Left lobe of liver (tissue), 2 donors: ENCODE data around the gene SARM1. TPM values are rescaled to one million over a fixed set of nuclear protein-coding genes. Genes with fewer than 3 reads are reported as not detected.
"Not testable (repeated sequence)": the region's sequence is repeated elsewhere in the genome, so short reads cannot be mapped to it uniquely, and the experiment has no call there.

Source experiments
- ATAC-seq: fragments of 200-7000 bp; cut with Tn5 transposase; one replicate; pipeline ENCODE4 v1.9.1; 2020; ENCODE audit warnings: mild to moderate bottlenecking, moderate library complexity
- DNase-seq: peaks from one replicate; pipeline ENCODE4 v3.0.0-alpha.2; 2020; ENCODE audit warnings: low spot score
- total RNA-seq: library from RNA; stranded (reverse); gene quantifications from one replicate; pipeline ENCODE4 v1.2.1, GENCODE V29; 2021
- donor health status: DM: no; HTN: no; CAD: no; lungs with moderate emphysema.
- donor health status: DM: no; HTN: yes; CAD: no.

The SARM1 gene
- 5.8 TPM for total RNA-seq

- ATAC-seq (peak; percentile 64), DNase-seq (peak; percentile 93)
Observed at GRCh38 chr17:28371245-28372202, at the start of gene SARM1. Gene SARM1 (plus strand): TSS chr17:28371694. CDS start chr17:28372033, 339 bp downstream.

- ATAC-seq (peak; percentile 31), DNase-seq (peak; percentile 41)
Observed at GRCh38 chr17:28324267-28324745, 47.2 kb upstream of the SARM1 start.

GRCh38 chr17:28324781-28325180, 46.7 kb upstream of the SARM1 start:
- ATAC-seq: no peak
- DNase-seq: no peak

GRCh38 chr17:28325211-28325610, 46.3 kb upstream of the SARM1 start:
- ATAC-seq: no peak

GRCh38 chr17:28326114-28326513, 45.4 kb upstream of the SARM1 start:
- DNase-seq (peak; percentile 29), ATAC-seq (no peak)

More at GRCh38 chr17:28325211-28325610, 46.3 kb upstream of the SARM1 start:
- DNase-seq: peak; percentile 3

GRCh38 chr17:28327031-28327607, 44.4 kb upstream of the SARM1 start:
- ATAC-seq (no peak), DNase-seq (peak; percentile 19)

GRCh38 chr17:28327709-28328108, 43.8 kb upstream of the SARM1 start:
- ATAC-seq: no peak
- no peak for DNase-seq

- DNase-seq (peak; percentile 21), ATAC-seq (no peak)
Observed at GRCh38 chr17:28328325-28328724, 43.2 kb upstream of the SARM1 start.

- DNase-seq: peak; percentile 29
- no peak for ATAC-seq
Observed at GRCh38 chr17:28330671-28331070, 40.8 kb upstream of the SARM1 start.

GRCh38 chr17:28331891-28332420, 39.5 kb upstream of the SARM1 start:
- DNase-seq (peak; percentile 32), ATAC-seq (no peak)

- peak; percentile 32 for DNase-seq
- no peak for ATAC-seq
Observed at GRCh38 chr17:28333083-28333746, 38.3 kb upstream of the SARM1 start.

- no peak for ATAC-seq
- DNase-seq: no peak
Observed at GRCh38 chr17:28334171-28334570, 37.3 kb upstream of the SARM1 start.

- no peak for ATAC-seq
- no peak for DNase-seq
Observed at GRCh38 chr17:28334666-28335200, 36.8 kb upstream of the SARM1 start.

- ATAC-seq: peak; percentile 93
Observed at GRCh38 chr17:28335201-28335958, 36.1 kb upstream of the SARM1 start, which contains the start of the genes IFT20 and TNFAIP1. Gene IFT20 (minus strand): TSS chr17:28335472. CDS start chr17:28331985, 3,487 bp downstream. Gene TNFAIP1 (plus strand): TSS chr17:28335761. CDS start chr17:28339522, 3,761 bp downstream.

GRCh38 chr17:28335959-28336871, 35.3 kb upstream of the SARM1 start:
- ATAC-seq: peak; percentile 45
- peak; percentile 80 for DNase-seq

More at GRCh38 chr17:28335201-28335958, 36.1 kb upstream of the SARM1 start, which contains the start of the genes IFT20 and TNFAIP1:
- peak; percentile 99 for DNase-seq

- ATAC-seq (no peak), DNase-seq (no peak)
Observed at GRCh38 chr17:28338056-28338768, 33.3 kb upstream of the SARM1 start.

GRCh38 chr17:28338769-28339212, 32.7 kb upstream of the SARM1 start:
- not testable (repeated sequence) for ATAC-seq, DNase-seq

GRCh38 chr17:28339431-28339830, 32.1 kb upstream of the SARM1 start:
- ATAC-seq: no peak
- DNase-seq: no peak
